Body of pancreas (tissue), 4 donors: Measurements from ENCODE around the gene ISCA2.

Experiments used
- CTCF ChIP-seq, 7 experiments: fragments of 450-650 bp in 4 of 7; fragments of 200-600 bp in 3 of 7; sonication (generic) in 3 of 7; IDR thresholded peaks; one replicate each; pipeline ENCODE4 v1.5.1; 2016 to 2019; ENCODE audit warnings: antibody characterized with exemption in 7 of 7
- POLR2A ChIP-seq, 3 donors: fragments of 450-650 bp; IDR thresholded peaks; one replicate each; pipeline ENCODE4 v1.6.1; 2016; ENCODE audit warnings: antibody characterized with exemption in 3 of 3, mild to moderate bottlenecking in 2 of 3

- TF ChIP-seq CTCF (IDR thresholded peaks at IDR 0.05) (peak in 3 of 7 experiments; percentile 4 to 17 (median 7)), POLR2A (IDR thresholded peaks at IDR 0.05) (no peak)
Measured at GRCh38 chr14:74502236-74503019, 8.9 kb downstream of the ISCA2 start.
